Activated naive CD8-positive, alpha-beta T cell treated with anti-CD3 and anti-CD28 coated beads, Interleukin-2, amount 10 ng/mL, durations not matched to agents 7 days and 5 days (primary cell): ENCODE data around the gene BRINP3. TPM values are rescaled to one million over a fixed set of nuclear protein-coding genes. Genes with fewer than 3 reads are reported as not detected.
A peak's percentile ranks its signal among the peaks of the same experiment; 100 is the strongest.
"Not testable (repeated sequence)": the region's sequence is repeated elsewhere in the genome, so short reads cannot be mapped to it uniquely, and the experiment has no call there.

Source experiments
- ATAC-seq: fragments of 150-1000 bp; cut with Tn5 transposase; one replicate; pipeline ENCODE4 v1.10.0; 2021; ENCODE audit warnings: low read depth, moderate library complexity
- POLR2A ChIA-PET: fragments of 350-600 bp; sonication (Branson Sonifier 250); formaldehyde crosslinking; loops from one replicate; lab custom pipeline; 2021; ENCODE audit warnings: antibody characterized with exemption; lab: Charles Lee
- DNase-seq: peaks from one replicate; pipeline ENCODE4 v3.0.0; 2021
- H3K27ac Mint-ChIP-seq: one replicate; pipeline ENCODE4 v1.8.0; 2022; ENCODE audit warnings: mild to moderate bottlenecking, mixed read lengths
- H3K27me3 Mint-ChIP-seq: one replicate; pipeline ENCODE4 v1.8.0; 2022; ENCODE audit warnings: mild to moderate bottlenecking, moderate library complexity, mixed read lengths
- H3K36me3 Mint-ChIP-seq: one replicate; pipeline ENCODE4 v1.8.0; 2021; ENCODE audit warnings: mild to moderate bottlenecking, mixed read lengths
- H3K4me1 Mint-ChIP-seq: one replicate; pipeline ENCODE4 v1.8.0; 2021; ENCODE audit warnings: mixed read lengths
- H3K4me3 Mint-ChIP-seq: one replicate; pipeline ENCODE4 v1.8.0; 2022; ENCODE audit warnings: mild to moderate bottlenecking, moderate library complexity, mixed read lengths
- H3K9me3 Mint-ChIP-seq: one replicate; pipeline ENCODE4 v1.8.0; 2021; ENCODE audit warnings: mixed read lengths
- total RNA-seq, 2 experiments: library from RNA; stranded (reverse); gene quantifications; one replicate each; pipeline ENCODE4 v1.2.3, GENCODE V29; 2021

Gene BRINP3
- not detected for total RNA-seq

- Mint-ChIP-seq H3K4me1 (peaks cover 1% of the 10 kb centered on the region), H3K4me3 (peak within 1 kb of the TSS; percentile 3), H3K9me3 (peaks cover 3% of the 10 kb centered on the region), H3K27me3 (peaks cover 35% of the 10 kb centered on the region), H3K36me3 (no peaks in the 10 kb centered on the region), H3K27ac (no peak within 1 kb of the TSS)
- POLR2A ChIA-PET, result no interaction called here
- ATAC-seq (no peak), DNase-seq (no peak)
Observed at GRCh38 chr1:190477762-190478148, at the start of gene BRINP3. Gene BRINP3 (minus strand): TSS chr1:190477864.

GRCh38 chr1:190511554-190511953 is 33.9 kb upstream of the BRINP3 start:
- POLR2A ChIA-PET, result no interaction called here
- DNase-seq (no peak), ATAC-seq (no peak)
- peaks cover 3% of the 10 kb centered on the region for H3K9me3 Mint-ChIP-seq
- no peak overlapping the region for H3K27ac Mint-ChIP-seq
- no peak overlapping the region for H3K4me3 Mint-ChIP-seq
- no peaks in the 10 kb centered on the region for H3K27me3 Mint-ChIP-seq
- no peaks in the 10 kb centered on the region for H3K4me1 Mint-ChIP-seq
- no peaks in the 10 kb centered on the region for H3K36me3 Mint-ChIP-seq

GRCh38 chr1:190507357-190507756 is 29.7 kb upstream of the BRINP3 start:
- peaks cover 9% of the 10 kb centered on the region for H3K9me3 Mint-ChIP-seq
- no peaks in the 10 kb centered on the region for H3K27me3 Mint-ChIP-seq
- ATAC-seq, result no peak
- no peak for DNase-seq
- POLR2A ChIA-PET, result no interaction called here
- H3K4me1 Mint-ChIP-seq, result no peaks in the 10 kb centered on the region
- no peak overlapping the region for H3K4me3 Mint-ChIP-seq
- H3K36me3 Mint-ChIP-seq, result no peaks in the 10 kb centered on the region
- H3K27ac Mint-ChIP-seq, result no peak overlapping the region

- H3K4me1 Mint-ChIP-seq, H3K27ac Mint-ChIP-seq, ATAC-seq, DNase-seq, H3K36me3 Mint-ChIP-seq, H3K4me3 Mint-ChIP-seq, POLR2A ChIA-PET, H3K27me3 Mint-ChIP-seq, H3K9me3 Mint-ChIP-seq: not testable (repeated sequence)
Observed at GRCh38 chr1:190504539-190504938, 26.9 kb upstream of the BRINP3 start.

- H3K4me3 Mint-ChIP-seq, result no peak overlapping the region
- no peaks in the 10 kb centered on the region for H3K4me1 Mint-ChIP-seq
- H3K36me3 Mint-ChIP-seq, result no peaks in the 10 kb centered on the region
- POLR2A ChIA-PET, result no interaction called here
- ATAC-seq (no peak), DNase-seq (no peak)
- H3K9me3 Mint-ChIP-seq, result peaks cover 3% of the 10 kb centered on the region
- H3K27ac Mint-ChIP-seq, result no peak overlapping the region
- H3K27me3 Mint-ChIP-seq, result no peaks in the 10 kb centered on the region
Observed at GRCh38 chr1:190497565-190497964, 19.9 kb upstream of the BRINP3 start.

GRCh38 chr1:190494451-190494850 is 16.8 kb upstream of the BRINP3 start:
- no peaks in the 10 kb centered on the region for H3K4me1 Mint-ChIP-seq
- POLR2A ChIA-PET, result no interaction called here
- no peaks in the 10 kb centered on the region for H3K36me3 Mint-ChIP-seq
- H3K4me3 Mint-ChIP-seq, result no peak overlapping the region
- ATAC-seq (no peak), DNase-seq (no peak)
- no peaks in the 10 kb centered on the region for H3K27me3 Mint-ChIP-seq
- H3K27ac Mint-ChIP-seq, result no peak overlapping the region
- peaks cover 3% of the 10 kb centered on the region for H3K9me3 Mint-ChIP-seq

- no peaks in the 10 kb centered on the region for H3K36me3 Mint-ChIP-seq
- DNase-seq, result no peak
- POLR2A ChIA-PET, result no interaction called here
- H3K4me1 Mint-ChIP-seq, result no peaks in the 10 kb centered on the region
- H3K4me3 Mint-ChIP-seq, result no peak overlapping the region
- H3K27ac Mint-ChIP-seq, result no peak overlapping the region
- no peaks in the 10 kb centered on the region for H3K27me3 Mint-ChIP-seq
- H3K9me3 Mint-ChIP-seq, result peaks cover 1% of the 10 kb centered on the region
- ATAC-seq, result no peak
Observed at GRCh38 chr1:190491404-190491803, 13.7 kb upstream of the BRINP3 start.

GRCh38 chr1:190484045-190484444 is 6.4 kb upstream of the BRINP3 start:
- H3K9me3 Mint-ChIP-seq, result peaks cover 2% of the 10 kb centered on the region
- POLR2A ChIA-PET, result no interaction called here
- H3K27ac Mint-ChIP-seq, result no peak overlapping the region
- DNase-seq, result no peak
- no peaks in the 10 kb centered on the region for H3K4me1 Mint-ChIP-seq
- no peak overlapping the region for H3K4me3 Mint-ChIP-seq
- no peaks in the 10 kb centered on the region for H3K36me3 Mint-ChIP-seq
- H3K27me3 Mint-ChIP-seq, result peaks cover 2% of the 10 kb centered on the region
- no peak for ATAC-seq

- Mint-ChIP-seq H3K4me3 (no peak overlapping the region), H3K36me3 (no peaks in the 10 kb centered on the region)
Observed at GRCh38 chr1:190480231-190480630, 2.6 kb upstream of the BRINP3 start.

GRCh38 chr1:190479516-190479915 is 1.9 kb upstream of the BRINP3 start:
- Mint-ChIP-seq H3K4me1 (peaks cover 1% of the 10 kb centered on the region), H3K9me3 (peaks cover 2% of the 10 kb centered on the region), H3K27me3 (peaks cover 35% of the 10 kb centered on the region), H3K4me3 (no peak overlapping the region), H3K36me3 (no peaks in the 10 kb centered on the region), H3K27ac (no peak overlapping the region)
- POLR2A ChIA-PET, result no interaction called here
- no peak for ATAC-seq
- DNase-seq, result no peak

More at GRCh38 chr1:190480231-190480630, 2.6 kb upstream of the BRINP3 start:
- POLR2A ChIA-PET, result no interaction called here
- DNase-seq (no peak), ATAC-seq (no peak)
- Mint-ChIP-seq H3K27me3 (peaks cover 35% of the 10 kb centered on the region), H3K4me1 (peaks cover 1% of the 10 kb centered on the region), H3K27ac (no peak overlapping the region), H3K9me3 (peaks cover 2% of the 10 kb centered on the region)

GRCh38 chr1:190479050-190479397 is 1.4 kb upstream of the BRINP3 start:
- H3K4me1 Mint-ChIP-seq, result peaks cover 1% of the 10 kb centered on the region
- H3K4me3 Mint-ChIP-seq, result no peak overlapping the region
- no peaks in the 10 kb centered on the region for H3K36me3 Mint-ChIP-seq
- H3K9me3 Mint-ChIP-seq, result peaks cover 2% of the 10 kb centered on the region
- ATAC-seq (no peak), DNase-seq (no peak)
- POLR2A ChIA-PET, result no interaction called here
- peaks cover 35% of the 10 kb centered on the region for H3K27me3 Mint-ChIP-seq
- H3K27ac Mint-ChIP-seq, result no peak overlapping the region

- DNase-seq, result no peak
- Mint-ChIP-seq H3K36me3 (no peaks in the 10 kb centered on the region), H3K27ac (no peak overlapping the region), H3K27me3 (peaks cover 35% of the 10 kb centered on the region), H3K4me1 (peaks cover 1% of the 10 kb centered on the region), H3K4me3 (peak overlapping the region; percentile 3), H3K9me3 (peaks cover 3% of the 10 kb centered on the region)
- POLR2A ChIA-PET, result no interaction called here
- ATAC-seq, result no peak
Observed at GRCh38 chr1:190478149-190479049, 735 bp upstream of the BRINP3 start.

GRCh38 chr1:190476806-190477205 is 858 bp downstream of the BRINP3 start:
- Mint-ChIP-seq H3K36me3 (no peaks in the 10 kb centered on the region), H3K4me1 (peaks cover 1% of the 10 kb centered on the region), H3K27me3 (peaks cover 35% of the 10 kb centered on the region), H3K27ac (no peak overlapping the region), H3K9me3 (peaks cover 3% of the 10 kb centered on the region), H3K4me3 (no peak overlapping the region)
- POLR2A ChIA-PET, result no interaction called here
- ATAC-seq (no peak), DNase-seq (no peak)

- no peak overlapping the region for H3K27ac Mint-ChIP-seq
- H3K27me3 Mint-ChIP-seq, result peaks cover 35% of the 10 kb centered on the region
- H3K36me3 Mint-ChIP-seq, result no peaks in the 10 kb centered on the region
- POLR2A ChIA-PET, result no interaction called here
- H3K4me1 Mint-ChIP-seq, result peaks cover 1% of the 10 kb centered on the region
- ATAC-seq, result no peak
- peaks cover 3% of the 10 kb centered on the region for H3K9me3 Mint-ChIP-seq
- no peak for DNase-seq
- no peak overlapping the region for H3K4me3 Mint-ChIP-seq
Observed at GRCh38 chr1:190476321-190476720, 1.3 kb downstream of the BRINP3 start.
